ENCODE data around the gene FOSL1. TPM values are rescaled to one million over a fixed set of nuclear protein-coding genes. Genes with fewer than 3 reads are reported as not detected.

The FOSL1 gene
- total and polyA plus RNA-seq, 2 experiments from 2014 or later = 14.6 to 17.1 TPM

GRCh38 chr11:65931773-65932557, 31.8 kb upstream of the FOSL1 start:
- Mint-ChIP-seq H3K27ac (no peak overlapping the region), H3K36me3 (ENCODE audit: low read depth) (no peaks in the 10 kb centered on the region), H3K9me3 (no peaks in the 10 kb centered on the region), H3K27me3 (ENCODE audit: insufficient read depth, low read depth, poor library complexity) (peaks cover 6% of the 10 kb centered on the region), H3K4me3 (peak overlapping the region; percentile 38; the same call in 2 of the 3 replicates), H3K4me1 (peaks cover 23% of the 10 kb centered on the region)
- peak; percentile 50 for ATAC-seq
- peak; percentile 62 for DNase-seq (ENCODE audit: low spot score)
- Histone ChIP-seq H3K36me3 (ENCODE audit: insufficient read depth) (no peaks in the 10 kb centered on the region), H3K27ac (ENCODE audit: low read depth) (0 out of 2 replicates have a peak overlapping the region, but pooled peaks have one; percentile 61), H3K79me2 (replicated peaks; ENCODE audit: insufficient read depth) (no peaks in the 10 kb centered on the region), H2AFZ (peak overlapping the region; percentile 96), H3K27me3 (ENCODE audit: insufficient read depth) (no peaks in the 10 kb centered on the region), H3K4me3 (peak overlapping the region; percentile 42; the same call in 1 of the 2 replicates), H4K20me1 (replicated peaks; ENCODE audit: insufficient read depth) (no peaks in the 10 kb centered on the region), H3K9me2 (ENCODE audit: insufficient read depth) (no peaks in the 10 kb centered on the region), H3F3A (replicated peaks; ENCODE audit: low read depth) (0 out of 2 replicates have a peak, but pooled peaks cover 5% of the 10 kb centered on the region), H3K4me2 (peak overlapping the region; percentile 72), H3K4me1 (ENCODE audit: insufficient read depth) (peaks cover 7% of the 10 kb centered on the region)
- TF ChIP-seq CTCF (conservative IDR thresholded peaks at IDR 0.05; ENCODE audit: low read depth in 2 of 2) = peak in 1 of 2 experiments; percentile 22; a peak in 1 of 4 replicates
- no peak for TF ChIP-seq JUNB (IDR thresholded peaks at IDR 0.05; ENCODE audit: unreplicated experiment)

GRCh38 chr11:65928667-65929066, 28.5 kb upstream of the FOSL1 start:
- DNase-seq (ENCODE audit: low spot score) (no peak), ATAC-seq (no peak)
- peak overlapping the region; percentile 14; the same call in 1 of the 2 replicates for H2AFZ ChIP-seq
- H3F3A ChIP-seq (replicated peaks; ENCODE audit: low read depth) = 0 out of 2 replicates have a peak, but pooled peaks cover 5% of the 10 kb centered on the region
- no peaks in the 10 kb centered on the region for H3K27me3 ChIP-seq (ENCODE audit: insufficient read depth)
- H3K36me3 ChIP-seq (ENCODE audit: insufficient read depth) = no peaks in the 10 kb centered on the region
- no peak overlapping the region for H3K4me3 Mint-ChIP-seq
- no peaks in the 10 kb centered on the region for H3K9me2 ChIP-seq (ENCODE audit: insufficient read depth)
- 0 out of 2 replicates have a peak overlapping the region, but pooled peaks have one; percentile 63 for H3K27ac ChIP-seq (ENCODE audit: low read depth)
- H3K4me2 ChIP-seq = no peak overlapping the region
- H3K27me3 Mint-ChIP-seq (ENCODE audit: insufficient read depth, low read depth, poor library complexity) = peaks cover 6% of the 10 kb centered on the region
- H3K4me3 ChIP-seq = no peak overlapping the region
- no peaks in the 10 kb centered on the region for H3K79me2 ChIP-seq (replicated peaks; ENCODE audit: insufficient read depth)
- H3K4me1 ChIP-seq (ENCODE audit: insufficient read depth) = peaks cover 7% of the 10 kb centered on the region
- no peak overlapping the region for H3K27ac Mint-ChIP-seq
- no peaks in the 10 kb centered on the region for H4K20me1 ChIP-seq (replicated peaks; ENCODE audit: insufficient read depth)
- H3K9me3 Mint-ChIP-seq = no peaks in the 10 kb centered on the region
- H3K4me1 Mint-ChIP-seq = peaks cover 23% of the 10 kb centered on the region
- H3K36me3 Mint-ChIP-seq (ENCODE audit: low read depth) = no peaks in the 10 kb centered on the region
- no peak for TF ChIP-seq STAT1 (IDR thresholded peaks at IDR 0.05; ENCODE audit: unreplicated experiment)
- no peak for TF ChIP-seq ZNF331 (CRISPR knock-in tag; IDR thresholded peaks at IDR 0.05; ENCODE audit: low read depth)
- no peak for TF ChIP-seq POLR2AphosphoS5 (IDR thresholded peaks at IDR 0.05; ENCODE audit: low read depth)
- TF ChIP-seq ZNF114 (CRISPR knock-in tag; IDR thresholded peaks at IDR 0.05) = no peak
- no peak for TF ChIP-seq CTCF (conservative IDR thresholded peaks at IDR 0.05; ENCODE audit: low read depth in 2 of 2)
- no peak for TF ChIP-seq EZH2 (IDR thresholded peaks at IDR 0.05; ENCODE audit: low read depth, unreplicated experiment)
- TF ChIP-seq EZH2phosphoT487 (IDR thresholded peaks at IDR 0.05; ENCODE audit: unreplicated experiment) = no peak
- TF ChIP-seq, protein P1, sequence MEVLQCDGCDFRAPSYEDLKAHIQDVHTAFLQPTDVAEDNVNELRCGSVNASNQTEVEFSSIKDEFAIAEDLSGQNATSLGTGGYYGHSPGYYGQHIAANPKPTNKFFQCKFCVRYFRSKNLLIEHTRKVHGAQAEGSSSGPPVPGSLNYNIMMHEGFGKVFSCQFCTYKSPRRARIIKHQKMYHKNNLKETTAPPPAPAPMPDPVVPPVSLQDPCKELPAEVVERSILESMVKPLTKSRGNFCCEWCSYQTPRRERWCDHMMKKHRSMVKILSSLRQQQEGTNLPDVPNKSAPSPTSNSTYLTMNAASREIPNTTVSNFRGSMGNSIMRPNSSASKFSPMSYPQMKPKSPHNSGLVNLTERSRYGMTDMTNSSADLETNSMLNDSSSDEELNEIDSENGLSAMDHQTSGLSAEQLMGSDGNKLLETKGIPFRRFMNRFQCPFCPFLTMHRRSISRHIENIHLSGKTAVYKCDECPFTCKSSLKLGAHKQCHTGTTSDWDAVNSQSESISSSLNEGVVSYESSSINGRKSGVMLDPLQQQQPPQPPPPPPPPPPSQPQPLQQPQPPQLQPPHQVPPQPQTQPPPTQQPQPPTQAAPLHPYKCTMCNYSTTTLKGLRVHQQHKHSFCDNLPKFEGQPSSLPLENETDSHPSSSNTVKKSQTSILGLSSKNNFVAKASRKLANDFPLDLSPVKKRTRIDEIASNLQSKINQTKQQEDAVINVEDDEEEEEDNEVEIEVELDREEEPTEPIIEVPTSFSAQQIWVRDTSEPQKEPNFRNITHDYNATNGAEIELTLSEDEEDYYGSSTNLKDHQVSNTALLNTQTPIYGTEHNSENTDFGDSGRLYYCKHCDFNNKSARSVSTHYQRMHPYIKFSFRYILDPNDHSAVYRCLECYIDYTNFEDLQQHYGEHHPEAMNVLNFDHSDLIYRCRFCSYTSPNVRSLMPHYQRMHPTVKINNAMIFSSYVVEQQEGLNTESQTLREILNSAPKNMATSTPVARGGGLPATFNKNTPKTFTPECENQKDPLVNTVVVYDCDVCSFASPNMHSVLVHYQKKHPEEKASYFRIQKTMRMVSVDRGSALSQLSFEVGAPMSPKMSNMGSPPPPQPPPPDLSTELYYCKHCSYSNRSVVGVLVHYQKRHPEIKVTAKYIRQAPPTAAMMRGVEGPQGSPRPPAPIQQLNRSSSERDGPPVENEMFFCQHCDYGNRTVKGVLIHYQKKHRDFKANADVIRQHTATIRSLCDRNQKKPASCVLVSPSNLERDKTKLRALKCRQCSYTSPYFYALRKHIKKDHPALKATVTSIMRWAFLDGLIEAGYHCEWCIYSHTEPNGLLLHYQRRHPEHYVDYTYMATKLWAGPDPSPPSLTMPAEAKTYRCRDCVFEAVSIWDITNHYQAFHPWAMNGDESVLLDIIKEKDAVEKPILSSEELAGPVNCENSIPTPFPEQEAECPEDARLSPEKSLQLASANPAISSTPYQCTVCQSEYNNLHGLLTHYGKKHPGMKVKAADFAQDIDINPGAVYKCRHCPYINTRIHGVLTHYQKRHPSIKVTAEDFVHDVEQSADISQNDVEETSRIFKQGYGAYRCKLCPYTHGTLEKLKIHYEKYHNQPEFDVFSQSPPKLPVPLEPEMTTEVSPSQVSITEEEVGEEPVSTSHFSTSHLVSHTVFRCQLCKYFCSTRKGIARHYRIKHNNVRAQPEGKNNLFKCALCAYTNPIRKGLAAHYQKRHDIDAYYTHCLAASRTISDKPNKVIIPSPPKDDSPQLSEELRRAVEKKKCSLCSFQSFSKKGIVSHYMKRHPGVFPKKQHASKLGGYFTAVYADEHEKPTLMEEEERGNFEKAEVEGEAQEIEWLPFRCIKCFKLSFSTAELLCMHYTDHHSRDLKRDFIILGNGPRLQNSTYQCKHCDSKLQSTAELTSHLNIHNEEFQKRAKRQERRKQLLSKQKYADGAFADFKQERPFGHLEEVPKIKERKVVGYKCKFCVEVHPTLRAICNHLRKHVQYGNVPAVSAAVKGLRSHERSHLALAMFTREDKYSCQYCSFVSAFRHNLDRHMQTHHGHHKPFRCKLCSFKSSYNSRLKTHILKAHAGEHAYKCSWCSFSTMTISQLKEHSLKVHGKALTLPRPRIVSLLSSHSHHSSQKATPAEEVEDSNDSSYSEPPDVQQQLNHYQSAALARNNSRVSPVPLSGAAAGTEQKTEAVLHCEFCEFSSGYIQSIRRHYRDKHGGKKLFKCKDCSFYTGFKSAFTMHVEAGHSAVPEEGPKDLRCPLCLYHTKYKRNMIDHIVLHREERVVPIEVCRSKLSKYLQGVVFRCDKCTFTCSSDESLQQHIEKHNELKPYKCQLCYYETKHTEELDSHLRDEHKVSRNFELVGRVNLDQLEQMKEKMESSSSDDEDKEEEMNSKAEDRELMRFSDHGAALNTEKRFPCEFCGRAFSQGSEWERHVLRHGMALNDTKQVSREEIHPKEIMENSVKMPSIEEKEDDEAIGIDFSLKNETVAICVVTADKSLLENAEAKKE (CRISPR knock-in tag; IDR thresholded peaks at IDR 0.05) = no peak
- no peak for TF ChIP-seq CREB1 (CRISPR knock-in tag; IDR thresholded peaks at IDR 0.05; ENCODE audit: low read depth)

All from GM23338 (cell line).